Heart left ventricle (tissue), 13 donors: ENCODE data around the gene PXK.

Experiments used
- CTCF ChIP-seq, 12 donors: fragments of 200-600 bp; sonication (generic) in 4 of 12; IDR thresholded peaks; one replicate each; pipeline versions ENCODE4 v1.5.0 to v1.8.0; 2018 to 2022; ENCODE audit warnings: antibody characterized with exemption in 12 of 12, mild to moderate bottlenecking in 5 of 12
- POLR2A ChIP-seq, 2 donors: fragments of 450-650 bp; IDR thresholded peaks; one replicate each; pipeline ENCODE4 v1.6.1; 2017; ENCODE audit warnings: antibody characterized with exemption in 2 of 2, mild to moderate bottlenecking in 2 of 2, moderate library complexity in 2 of 2
- donor health status: ischemic (EF 13 %, LVEDD 7.1; RV severe dilation, severe dysfunction).
- donor health status: DM: no; HTN: yes; CAD: no.
- donor health status: DM: no; HTN: no; CAD: no.
- donor health status: ischemic (EF 25% LVEDD 6.9; RV normal size, moderate dysfunction).
- donor health status: ischemic (EF 25% LVEDD 5.7; RV mildly dilated, moderate dysfunction).
- donor health status: ischemic (EF 35%, LVEDD 5.7; RV mildly dilated, moderate dysfunction).
- donor health status: nonischemic (EF 11% LVEDD 7.7; RV severe dilation, severe dysfunction).
- donor health status: DM: yes; HTN: yes; CAD: no.
- donor health status: PGD.
- donor health status: ischemic (EF 29% LVEDD 5.4; RV normal size, mild dysfunction).
- donor health status: nonischemic (EF 23%, LVEDD 6.1; RV moderate dilation, normal function).

GRCh38 chr3:58462829-58463180 is 130.1 kb downstream of the PXK start:
- TF ChIP-seq CTCF (IDR thresholded peaks at IDR 0.05) (no peak), POLR2A (IDR thresholded peaks at IDR 0.05) (no peak)
